A549 treated with ZK216348 at 1 μM for 4 hours (cell line): Measurements from ENCODE around the gene ATOSA. TPM values are rescaled to one million over a fixed set of nuclear protein-coding genes. Genes with fewer than 3 reads are reported as not detected.

Source experiments
- total RNA-seq: library from RNA; stranded (reverse); fragments of 200-300 nt; extraction: Qiagen RNA extraction; gene quantifications from 5 replicates; pipeline ENCODE4 v1.2.3, GENCODE V29; 2022; ENCODE audit warnings: low read depth

The ATOSA gene
- 7.4 to 12.4 TPM (median 9.8 TPM) in 5 replicates for total RNA-seq

GRCh38 chr15:52679232-52680040 lies at the start of gene ATOSA:
Gene ATOSA, minus strand, starts transcription at chr15:52679388. Its CDS starts 1,367 bp downstream, at chr15:52678021.

Other genes starting within 250 kb of the ATOSA start
- 21.7 to 31.6 TPM (median 30.4 TPM) in 5 replicates for gene MYO5A, start 150.5 kb downstream of the ATOSA start, total RNA-seq
- 68.5 to 137 TPM (median 115 TPM) in 5 replicates for gene ARPP19, start 110.4 kb downstream of the ATOSA start, total RNA-seq
- 0.11 to 0.51 TPM (median 0.26 TPM) in 4 of 5 replicates, not detected in the other for gene ONECUT1, start 110.9 kb upstream of the ATOSA start, total RNA-seq